ENCODE measurements around the gene SEC61G. TPM values are rescaled to one million over a fixed set of nuclear protein-coding genes. Genes with fewer than 3 reads are reported as not detected.

SEC61G gene
- total RNA-seq, 1 experiment from 2014 or later, result 246 TPM

- CTCF ChIA-PET, result interaction anchor here (0.7 to 17.2 kb wide), 3 partner anchors 8 to 475 kb away, joined by 3 to 309 read pairs (median 5); no protein-coding TSS in a partner anchor
- H3K36me3 Mint-ChIP-seq (ENCODE audit: insufficient read depth, unreplicated experiment), result peaks cover 6% of the 10 kb centered on the region
- no peaks in the 10 kb centered on the region for H3K27me3 Mint-ChIP-seq (ENCODE audit: insufficient read depth, unreplicated experiment)
- TF ChIP-seq, protein P1, sequence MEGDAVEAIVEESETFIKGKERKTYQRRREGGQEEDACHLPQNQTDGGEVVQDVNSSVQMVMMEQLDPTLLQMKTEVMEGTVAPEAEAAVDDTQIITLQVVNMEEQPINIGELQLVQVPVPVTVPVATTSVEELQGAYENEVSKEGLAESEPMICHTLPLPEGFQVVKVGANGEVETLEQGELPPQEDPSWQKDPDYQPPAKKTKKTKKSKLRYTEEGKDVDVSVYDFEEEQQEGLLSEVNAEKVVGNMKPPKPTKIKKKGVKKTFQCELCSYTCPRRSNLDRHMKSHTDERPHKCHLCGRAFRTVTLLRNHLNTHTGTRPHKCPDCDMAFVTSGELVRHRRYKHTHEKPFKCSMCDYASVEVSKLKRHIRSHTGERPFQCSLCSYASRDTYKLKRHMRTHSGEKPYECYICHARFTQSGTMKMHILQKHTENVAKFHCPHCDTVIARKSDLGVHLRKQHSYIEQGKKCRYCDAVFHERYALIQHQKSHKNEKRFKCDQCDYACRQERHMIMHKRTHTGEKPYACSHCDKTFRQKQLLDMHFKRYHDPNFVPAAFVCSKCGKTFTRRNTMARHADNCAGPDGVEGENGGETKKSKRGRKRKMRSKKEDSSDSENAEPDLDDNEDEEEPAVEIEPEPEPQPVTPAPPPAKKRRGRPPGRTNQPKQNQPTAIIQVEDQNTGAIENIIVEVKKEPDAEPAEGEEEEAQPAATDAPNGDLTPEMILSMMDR (IDR thresholded peaks at IDR 0.05; ENCODE audit: unreplicated experiment), result no peak
- H3K4me1 Mint-ChIP-seq (ENCODE audit: insufficient read depth, unreplicated experiment), result peaks cover 5% of the 10 kb centered on the region
- intact Hi-C loops (cut with micrococcal nuclease), result no loop called here
- H3K27ac Mint-ChIP-seq (ENCODE audit: low read depth, unreplicated experiment), result no peak overlapping the region
- POLR2A ChIA-PET, result interaction anchor here (1.2 to 2.6 kb wide), 2 partner anchors 20 to 240 kb away, joined by 3 to 7 read pairs; partner anchors contain the start of genes EGFR and SEC61G
- H3K9me3 Mint-ChIP-seq (ENCODE audit: unreplicated experiment), result peaks cover 15% of the 10 kb centered on the region
- no peak for DNase-seq (ENCODE audit: unreplicated experiment)
- BruUV-seq (replicated peaks), result no TSS peak
- H3K4me3 Mint-ChIP-seq (ENCODE audit: unreplicated experiment), result no peak overlapping the region
Measured at GRCh38 chr7:54778696-54779540, 19.9 kb upstream of the SEC61G start.

DNA sequence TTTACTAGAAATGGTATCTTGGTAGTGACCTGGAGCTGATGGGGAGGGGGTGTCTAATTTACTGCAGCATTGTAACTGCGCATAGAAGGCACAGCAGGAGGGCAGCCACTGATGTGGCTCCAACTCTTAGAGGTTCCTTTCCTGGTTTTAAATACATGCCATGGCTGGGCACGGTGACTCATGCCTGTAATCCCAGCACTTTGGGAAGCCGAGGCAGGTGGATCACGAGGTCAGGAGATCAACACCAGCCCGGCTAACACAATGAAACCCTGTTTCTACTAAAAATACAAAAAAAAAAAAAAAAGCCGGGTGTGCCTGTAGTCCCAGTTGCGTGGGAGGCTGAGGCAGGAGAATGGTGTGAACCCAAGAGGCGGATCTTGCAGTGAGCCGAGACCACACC, 19.2 kb upstream of the SEC61G start:
- peaks cover 6% of the 10 kb centered on the region for H3K36me3 Mint-ChIP-seq (ENCODE audit: insufficient read depth, unreplicated experiment)
- H3K4me1 Mint-ChIP-seq (ENCODE audit: insufficient read depth, unreplicated experiment), result peaks cover 12% of the 10 kb centered on the region
- intact Hi-C loops (cut with micrococcal nuclease), result no loop called here
- H3K27ac Mint-ChIP-seq (ENCODE audit: low read depth, unreplicated experiment), result no peak overlapping the region
- BruUV-seq (replicated peaks), result no TSS peak
- DNase-seq (ENCODE audit: unreplicated experiment), result no peak
- H3K9me3 Mint-ChIP-seq (ENCODE audit: unreplicated experiment), result peaks cover 15% of the 10 kb centered on the region
- CTCF ChIA-PET, result interaction anchor here (0.5 to 17.2 kb wide), 7 partner anchors 9 to 480 kb away, joined by 3 to 309 read pairs (median 3); no protein-coding TSS in a partner anchor
- TF ChIP-seq, protein P1 (IDR thresholded peaks at IDR 0.05; ENCODE audit: unreplicated experiment), result no peak
- no peaks in the 10 kb centered on the region for H3K27me3 Mint-ChIP-seq (ENCODE audit: insufficient read depth, unreplicated experiment)
- POLR2A ChIA-PET, result interaction anchor here (2.6 kb wide), 1 partner anchor 241 kb away, joined by 7 read pairs; the partner anchor contains the start of gene EGFR
- no peak overlapping the region for H3K4me3 Mint-ChIP-seq (ENCODE audit: unreplicated experiment)

- no peak overlapping the region for H3K27ac Mint-ChIP-seq (ENCODE audit: low read depth, unreplicated experiment)
- no peaks in the 10 kb centered on the region for H3K27me3 Mint-ChIP-seq (ENCODE audit: insufficient read depth, unreplicated experiment)
- intact Hi-C loops (cut with micrococcal nuclease), result loop anchor here (1.0 to 5.0 kb wide), 8 partner anchors 56 to 640 kb away; partner anchors contain the start of gene LANCL2
- H3K9me3 Mint-ChIP-seq (ENCODE audit: unreplicated experiment), result peaks cover 15% of the 10 kb centered on the region
- TF ChIP-seq, protein P1 (IDR thresholded peaks at IDR 0.05; ENCODE audit: unreplicated experiment), result no peak
- CTCF ChIA-PET, result interaction anchor here (0.6 to 17.2 kb wide), 41 partner anchors 10 to 858 kb away, joined by 3 to 309 read pairs (median 6); partner anchors contain the start of genes EGFR and SEC61G
- no TSS peak for BruUV-seq (replicated peaks)
- no peak for DNase-seq (ENCODE audit: unreplicated experiment)
- H3K4me1 Mint-ChIP-seq (ENCODE audit: insufficient read depth, unreplicated experiment), result peaks cover 13% of the 10 kb centered on the region
- H3K4me3 Mint-ChIP-seq (ENCODE audit: unreplicated experiment), result no peak overlapping the region
- H3K36me3 Mint-ChIP-seq (ENCODE audit: insufficient read depth, unreplicated experiment), result peaks cover 6% of the 10 kb centered on the region
- POLR2A ChIA-PET, result interaction anchor here (0.6 to 3.0 kb wide), 5 partner anchors 247 to 480 kb away, joined by 3 to 8 read pairs (median 3); no protein-coding TSS in a partner anchor
Measured at GRCh38 chr7:54774785-54775740, 16.1 kb upstream of the SEC61G start.
